ENCODE measurements around the gene KLHL29. TPM values are rescaled to one million over a fixed set of nuclear protein-coding genes. Genes with fewer than 3 reads are reported as not detected.

Gene KLHL29
- polyA plus RNA-seq, 1 of the 3 experiments (the other 2 are of a cell fraction) = 4.6 TPM

- no peak overlapping the region for H3K9ac ChIP-seq
- H4K20me1 ChIP-seq (ENCODE audit: insufficient read depth) = no peaks in the 10 kb centered on the region
- H3K36me3 ChIP-seq (replicated peaks in 1 of 2; ENCODE audit: control insufficient read depth in 1 of 2, insufficient read depth in 2 of 2, low read length in 1 of 2) = no peaks in the 10 kb centered on the region
- peaks cover 5% of the 10 kb centered on the region; the same call in 1 of the 2 replicates for H3K79me2 ChIP-seq (ENCODE audit: insufficient read depth)
- 87% methylated on average over 9 of the region's 9 CpGs for WGBS (ENCODE audit: low lambda C conversion rate)
- DNase-seq = no peak
- H3K4me1 ChIP-seq (ENCODE audit: control insufficient read depth in 1 of 2, insufficient read depth in 2 of 2, low read depth in 1 of 2, low read length in 1 of 2) = peaks cover 9 to 20% of the 10 kb centered on the region in 2 experiments; a peak in 2 of 4 replicates
- H3K4me2 ChIP-seq = no peak overlapping the region
- H3K9me2 ChIP-seq = no peaks in the 10 kb centered on the region
- no peaks in the 10 kb centered on the region for H3K9me3 ChIP-seq
- ChIA-PET CTCF (interaction anchor here (0.9 to 2.4 kb wide), 4 partner anchors 10 to 521 kb away, joined by 3 to 7 read pairs (median 3); no protein-coding TSS in a partner anchor), POLR2A (no interaction called here)
- H3K27ac ChIP-seq (ENCODE audit: low read depth in 2 of 2, low read length in 1 of 2) = no peak overlapping the region
- TF ChIP-seq SMC3 (IDR thresholded peaks at IDR 0.05; ENCODE audit: low read depth, low read length) = no peak
- no peak for TF ChIP-seq EP300 (IDR thresholded peaks at IDR 0.05; ENCODE audit: borderline replicate concordance in 1 of 2, low read depth in 1 of 2, low read length in 1 of 2)
- TF ChIP-seq PBX3 (IDR thresholded peaks at IDR 0.05) = no peak
- TF ChIP-seq MEF2A (IDR thresholded peaks at IDR 0.05; ENCODE audit: borderline replicate concordance, low read depth) = no peak
- TF ChIP-seq IRF3 (IDR thresholded peaks at IDR 0.05; ENCODE audit: low read depth, low read length) = no peak
- no peak for TF ChIP-seq USF2 (IDR thresholded peaks at IDR 0.05; ENCODE audit: borderline replicate concordance, low read depth, low read length)
- TF ChIP-seq JUND (IDR thresholded peaks at IDR 0.05) = no peak
- no peak for TF ChIP-seq REST (IDR thresholded peaks at IDR 0.05; ENCODE audit: low read depth, low read length)
- no peak for TF ChIP-seq YY1 (IDR thresholded peaks at IDR 0.05; ENCODE audit: low read depth)
- no peak for TF ChIP-seq FOXJ3 (CRISPR knock-in tag; IDR thresholded peaks at IDR 0.05)
- TF ChIP-seq FOSL2 (IDR thresholded peaks at IDR 0.05; ENCODE audit: borderline replicate concordance, low read depth) = no peak
- TF ChIP-seq RXRA (IDR thresholded peaks at IDR 0.05; ENCODE audit: borderline replicate concordance, low read depth) = no peak
- no peaks in the 10 kb centered on the region for H3K27me3 ChIP-seq (ENCODE audit: insufficient read depth)
- H3K4me3 ChIP-seq (ENCODE audit: low read depth in 2 of 2, low read length in 1 of 2) = no peak overlapping the region
- no peaks in the 10 kb centered on the region for H3F3A ChIP-seq (replicated peaks; ENCODE audit: insufficient read depth)
- H2AFZ ChIP-seq (ENCODE audit: low read depth) = no peak overlapping the region
These were observed 40.4 kb downstream of the KLHL29 start for GRCh38 chr2:23425338-23425871.

Data from SK-N-SH (cell line).